H1 (cell line): ENCODE measurements around the gene VRK3. TPM values are rescaled to one million over a fixed set of nuclear protein-coding genes. Genes with fewer than 3 reads are reported as not detected.

Experiments
- CTBP2 ChIP-seq: IDR thresholded peaks from 2 replicates; pipeline ENCODE4 v1.7.0; 2011; ENCODE audit warnings: borderline replicate concordance, mild to moderate bottlenecking, moderate library complexity, mixed read lengths, low read length; ENCODE audit not compliant: insufficient read depth, insufficient read length
- EP300 ChIP-seq, 2 experiments: IDR thresholded peaks; 1 replicate in 1 of 2; 2 replicates in 1 of 2; pipeline ENCODE4 v1.6.1; 2011 to 2012; ENCODE audit warnings: low read depth in 2 of 2, low read length in 2 of 2, mild to moderate bottlenecking in 2 of 2, borderline replicate concordance in 1 of 2, inconsistent platforms in 1 of 2, moderate library complexity in 1 of 2
- NRF1 ChIP-seq: IDR thresholded peaks from 2 replicates; pipeline ENCODE4 v1.6.1; 2011; ENCODE audit warnings: mild to moderate bottlenecking, low read depth, low read length, improper control_type of control experiment
- SRF ChIP-seq: IDR thresholded peaks from 2 replicates; pipeline ENCODE4 v1.6.1; 2011; ENCODE audit warnings: mild to moderate bottlenecking, low read depth, low read length, moderate library complexity
- SUZ12 ChIP-seq: fragments of 200-600 bp; sonication (generic); IDR thresholded peaks from 2 replicates; pipeline ENCODE4 v1.6.1; 2012; ENCODE audit warnings: mild to moderate bottlenecking, inconsistent platforms, low read length, moderate library complexity, mixed read lengths
- polyA plus RNA-seq, 7 experiments: library from polyadenylated mRNA; depleted of rRNA in 3 of 7; stranded (reverse) in 5 of 7; unstranded in 2 of 7; fragments of >200 nt in 5 of 7; fragments of 200-250 nt in 2 of 7; gene quantifications; 1 replicate in 5 of 7; 2 replicates in 1 of 7; 4 replicates in 1 of 7; pipeline versions ENCODE4 v1.2.1 to v1.2.3, GENCODE V29; 2011 to 2013; ENCODE audit warnings: missing spikeins in 2 of 7, mixed read lengths in 2 of 7
- total RNA-seq: library from RNA; stranded (reverse); fragmentation: NEBNext Ultra II Directional; extraction: Animal tissue kit (Norgen Biotek cat#: 25700); gene quantifications from 2 replicates; pipeline ENCODE4 v1.2.1, GENCODE V29; 2021
- TF ChIP-seq, protein P1 (sequence below): fragments of 300-600 bp; sonication (generic); IDR thresholded peaks from 2 replicates; pipeline ENCODE4 v1.7.1; 2012; ENCODE audit warnings: low read length, moderate library complexity, mild to moderate bottlenecking, inconsistent platforms; ENCODE audit not compliant: insufficient replicate concordance

The VRK3 gene
- total and polyA plus RNA-seq, 2 of the 8 experiments (the other 6 are each of a cell fraction or from before 2014, with no cell fraction given): 21.3 to 36.1 TPM

DNA sequence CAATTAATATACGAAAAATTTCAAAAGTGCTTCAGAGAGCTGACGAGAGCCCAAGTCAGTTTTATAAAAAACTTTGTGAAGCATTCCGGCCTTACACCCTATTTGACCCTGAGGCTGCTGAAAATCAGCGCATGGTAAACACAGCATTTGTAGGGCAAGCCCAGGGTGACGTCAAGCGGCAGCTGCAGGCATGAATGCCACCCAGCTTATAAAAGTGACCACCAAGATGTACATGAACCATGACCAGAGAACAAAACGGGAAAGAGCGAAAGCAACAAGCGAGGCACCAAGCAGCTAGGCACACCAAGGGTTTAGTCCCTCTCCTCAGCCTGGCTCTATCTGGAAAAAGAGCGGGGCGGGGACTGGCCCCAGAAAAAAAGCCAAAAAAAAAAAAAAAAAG, 70.2 kb downstream of the VRK3 start (continued):
- TF ChIP-seq EP300 (IDR thresholded peaks at IDR 0.05; ENCODE audit: borderline replicate concordance in 1 of 2, low read depth in 2 of 2, low read length in 2 of 2): no peak
- no peak for TF ChIP-seq SRF
- no peak for TF ChIP-seq NRF1
- TF ChIP-seq, protein P1, sequence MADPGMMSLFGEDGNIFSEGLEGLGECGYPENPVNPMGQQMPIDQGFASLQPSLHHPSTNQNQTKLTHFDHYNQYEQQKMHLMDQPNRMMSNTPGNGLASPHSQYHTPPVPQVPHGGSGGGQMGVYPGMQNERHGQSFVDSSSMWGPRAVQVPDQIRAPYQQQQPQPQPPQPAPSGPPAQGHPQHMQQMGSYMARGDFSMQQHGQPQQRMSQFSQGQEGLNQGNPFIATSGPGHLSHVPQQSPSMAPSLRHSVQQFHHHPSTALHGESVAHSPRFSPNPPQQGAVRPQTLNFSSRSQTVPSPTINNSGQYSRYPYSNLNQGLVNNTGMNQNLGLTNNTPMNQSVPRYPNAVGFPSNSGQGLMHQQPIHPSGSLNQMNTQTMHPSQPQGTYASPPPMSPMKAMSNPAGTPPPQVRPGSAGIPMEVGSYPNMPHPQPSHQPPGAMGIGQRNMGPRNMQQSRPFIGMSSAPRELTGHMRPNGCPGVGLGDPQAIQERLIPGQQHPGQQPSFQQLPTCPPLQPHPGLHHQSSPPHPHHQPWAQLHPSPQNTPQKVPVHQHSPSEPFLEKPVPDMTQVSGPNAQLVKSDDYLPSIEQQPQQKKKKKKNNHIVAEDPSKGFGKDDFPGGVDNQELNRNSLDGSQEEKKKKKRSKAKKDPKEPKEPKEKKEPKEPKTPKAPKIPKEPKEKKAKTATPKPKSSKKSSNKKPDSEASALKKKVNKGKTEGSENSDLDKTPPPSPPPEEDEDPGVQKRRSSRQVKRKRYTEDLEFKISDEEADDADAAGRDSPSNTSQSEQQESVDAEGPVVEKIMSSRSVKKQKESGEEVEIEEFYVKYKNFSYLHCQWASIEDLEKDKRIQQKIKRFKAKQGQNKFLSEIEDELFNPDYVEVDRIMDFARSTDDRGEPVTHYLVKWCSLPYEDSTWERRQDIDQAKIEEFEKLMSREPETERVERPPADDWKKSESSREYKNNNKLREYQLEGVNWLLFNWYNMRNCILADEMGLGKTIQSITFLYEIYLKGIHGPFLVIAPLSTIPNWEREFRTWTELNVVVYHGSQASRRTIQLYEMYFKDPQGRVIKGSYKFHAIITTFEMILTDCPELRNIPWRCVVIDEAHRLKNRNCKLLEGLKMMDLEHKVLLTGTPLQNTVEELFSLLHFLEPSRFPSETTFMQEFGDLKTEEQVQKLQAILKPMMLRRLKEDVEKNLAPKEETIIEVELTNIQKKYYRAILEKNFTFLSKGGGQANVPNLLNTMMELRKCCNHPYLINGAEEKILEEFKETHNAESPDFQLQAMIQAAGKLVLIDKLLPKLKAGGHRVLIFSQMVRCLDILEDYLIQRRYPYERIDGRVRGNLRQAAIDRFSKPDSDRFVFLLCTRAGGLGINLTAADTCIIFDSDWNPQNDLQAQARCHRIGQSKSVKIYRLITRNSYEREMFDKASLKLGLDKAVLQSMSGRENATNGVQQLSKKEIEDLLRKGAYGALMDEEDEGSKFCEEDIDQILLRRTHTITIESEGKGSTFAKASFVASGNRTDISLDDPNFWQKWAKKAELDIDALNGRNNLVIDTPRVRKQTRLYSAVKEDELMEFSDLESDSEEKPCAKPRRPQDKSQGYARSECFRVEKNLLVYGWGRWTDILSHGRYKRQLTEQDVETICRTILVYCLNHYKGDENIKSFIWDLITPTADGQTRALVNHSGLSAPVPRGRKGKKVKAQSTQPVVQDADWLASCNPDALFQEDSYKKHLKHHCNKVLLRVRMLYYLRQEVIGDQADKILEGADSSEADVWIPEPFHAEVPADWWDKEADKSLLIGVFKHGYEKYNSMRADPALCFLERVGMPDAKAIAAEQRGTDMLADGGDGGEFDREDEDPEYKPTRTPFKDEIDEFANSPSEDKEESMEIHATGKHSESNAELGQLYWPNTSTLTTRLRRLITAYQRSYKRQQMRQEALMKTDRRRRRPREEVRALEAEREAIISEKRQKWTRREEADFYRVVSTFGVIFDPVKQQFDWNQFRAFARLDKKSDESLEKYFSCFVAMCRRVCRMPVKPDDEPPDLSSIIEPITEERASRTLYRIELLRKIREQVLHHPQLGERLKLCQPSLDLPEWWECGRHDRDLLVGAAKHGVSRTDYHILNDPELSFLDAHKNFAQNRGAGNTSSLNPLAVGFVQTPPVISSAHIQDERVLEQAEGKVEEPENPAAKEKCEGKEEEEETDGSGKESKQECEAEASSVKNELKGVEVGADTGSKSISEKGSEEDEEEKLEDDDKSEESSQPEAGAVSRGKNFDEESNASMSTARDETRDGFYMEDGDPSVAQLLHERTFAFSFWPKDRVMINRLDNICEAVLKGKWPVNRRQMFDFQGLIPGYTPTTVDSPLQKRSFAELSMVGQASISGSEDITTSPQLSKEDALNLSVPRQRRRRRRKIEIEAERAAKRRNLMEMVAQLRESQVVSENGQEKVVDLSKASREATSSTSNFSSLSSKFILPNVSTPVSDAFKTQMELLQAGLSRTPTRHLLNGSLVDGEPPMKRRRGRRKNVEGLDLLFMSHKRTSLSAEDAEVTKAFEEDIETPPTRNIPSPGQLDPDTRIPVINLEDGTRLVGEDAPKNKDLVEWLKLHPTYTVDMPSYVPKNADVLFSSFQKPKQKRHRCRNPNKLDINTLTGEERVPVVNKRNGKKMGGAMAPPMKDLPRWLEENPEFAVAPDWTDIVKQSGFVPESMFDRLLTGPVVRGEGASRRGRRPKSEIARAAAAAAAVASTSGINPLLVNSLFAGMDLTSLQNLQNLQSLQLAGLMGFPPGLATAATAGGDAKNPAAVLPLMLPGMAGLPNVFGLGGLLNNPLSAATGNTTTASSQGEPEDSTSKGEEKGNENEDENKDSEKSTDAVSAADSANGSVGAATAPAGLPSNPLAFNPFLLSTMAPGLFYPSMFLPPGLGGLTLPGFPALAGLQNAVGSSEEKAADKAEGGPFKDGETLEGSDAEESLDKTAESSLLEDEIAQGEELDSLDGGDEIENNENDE: no peak
- TF ChIP-seq CTBP2: no peak
- no peak for TF ChIP-seq SUZ12
